ENCODE measurements around the gene ATXN10. TPM values are rescaled to one million over a fixed set of nuclear protein-coding genes. Genes with fewer than 3 reads are reported as not detected.

ATXN10 gene
- total RNA-seq, 2 experiments from 2014 or later, result 79.8 to 83.7 TPM

DNA sequence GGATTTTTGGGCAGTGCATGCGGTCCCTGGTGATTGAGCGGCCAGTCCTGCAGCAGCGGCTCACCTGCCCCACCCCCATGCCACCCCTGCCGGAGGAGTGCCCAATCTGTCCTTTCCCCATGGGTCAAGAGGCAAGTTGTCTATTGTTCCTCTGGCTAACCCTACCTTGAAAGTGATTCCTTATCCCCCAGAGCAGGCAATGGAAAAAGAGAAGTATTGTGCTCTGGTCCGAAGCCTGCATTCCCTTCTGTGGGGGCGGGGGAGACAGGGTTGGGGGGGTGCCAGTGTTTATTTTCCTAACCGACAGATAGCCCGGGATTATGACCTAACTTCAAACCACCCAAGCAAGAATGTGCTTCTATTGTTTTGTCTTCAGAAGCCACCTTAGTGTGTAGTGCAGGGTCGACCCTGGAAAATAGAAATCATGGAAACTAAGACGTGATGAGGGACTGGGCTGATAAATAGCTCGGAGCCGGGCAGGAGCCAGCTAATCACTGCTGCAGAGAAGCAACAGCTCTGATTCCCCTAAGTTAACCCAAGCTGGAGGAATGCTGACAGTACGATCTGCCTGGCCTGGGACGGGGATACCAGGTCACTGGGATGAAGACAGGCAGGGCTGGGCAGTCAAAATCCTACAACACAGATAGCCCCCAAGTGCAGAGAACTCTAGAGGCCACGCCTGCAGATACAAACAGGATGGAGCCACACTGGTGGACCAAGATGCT lies 38.7 kb upstream of the ATXN10 start:
- Mint-ChIP-seq H3K4me1 (ENCODE audit: low read depth) (no peaks in the 10 kb centered on the region), H3K36me3 (ENCODE audit: low read depth) (no peaks in the 10 kb centered on the region), H3K4me3 (no peak overlapping the region), H3K27me3 (ENCODE audit: low read depth) (peaks cover 26% of the 10 kb centered on the region), H3K27ac (no peak overlapping the region), H3K9me3 (no peaks in the 10 kb centered on the region)
- DNase-seq, result no peak
- CTCF ChIA-PET, result no interaction called here
- intact Hi-C loops (cut with micrococcal nuclease), result no loop called here

- Mint-ChIP-seq H3K27me3 (ENCODE audit: low read depth) (peaks cover 45% of the 10 kb centered on the region), H3K36me3 (ENCODE audit: low read depth) (no peaks in the 10 kb centered on the region)
- CTCF ChIA-PET, result interaction anchor here (0.7 to 1.6 kb wide), 2 partner anchors 60 to 227 kb away, joined by 4 to 5 read pairs; no protein-coding TSS in a partner anchor
Observed at GRCh38 chr22:45636683-45637082, 35.0 kb upstream of the ATXN10 start.

DNA sequence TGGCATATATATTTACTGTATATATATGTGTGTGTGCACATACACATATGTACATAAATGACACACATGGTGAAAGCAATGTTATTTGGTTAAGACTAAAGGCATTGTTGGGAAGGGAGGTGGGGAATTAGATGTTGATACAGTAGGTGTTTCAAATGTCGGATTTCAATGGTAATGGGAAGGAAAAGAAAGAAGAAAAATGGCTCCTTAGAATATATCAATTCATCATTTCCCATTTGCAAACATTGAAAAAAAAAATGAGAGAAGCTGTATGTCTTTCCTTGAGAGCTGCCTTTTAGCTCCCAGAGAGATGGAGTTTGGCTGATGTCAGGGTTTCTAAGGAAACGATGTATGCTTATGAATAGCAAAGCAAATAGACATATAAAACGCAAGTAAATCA lies 33.4 kb upstream of the ATXN10 start:
- H3K4me3 Mint-ChIP-seq, result no peak overlapping the region
- peaks cover 43% of the 10 kb centered on the region for H3K27me3 Mint-ChIP-seq (ENCODE audit: low read depth)
- CTCF ChIA-PET, result interaction anchor here (1.6 kb wide), 1 partner anchor 225 kb away, joined by 5 read pairs; no protein-coding TSS in a partner anchor
- H3K27ac Mint-ChIP-seq, result no peak overlapping the region
- H3K9me3 Mint-ChIP-seq, result no peaks in the 10 kb centered on the region
- no peak for DNase-seq
- no peaks in the 10 kb centered on the region for H3K36me3 Mint-ChIP-seq (ENCODE audit: low read depth)
- intact Hi-C loops (cut with micrococcal nuclease), result no loop called here
- peaks cover 4% of the 10 kb centered on the region for H3K4me1 Mint-ChIP-seq (ENCODE audit: low read depth)

More at GRCh38 chr22:45636683-45637082, 35.0 kb upstream of the ATXN10 start:
- Mint-ChIP-seq H3K4me1 (ENCODE audit: low read depth) (peaks cover 4% of the 10 kb centered on the region), H3K9me3 (no peaks in the 10 kb centered on the region), H3K4me3 (no peak overlapping the region), H3K27ac (no peak overlapping the region)
- no peak for DNase-seq
- intact Hi-C loops (cut with micrococcal nuclease), result no loop called here

DNA sequence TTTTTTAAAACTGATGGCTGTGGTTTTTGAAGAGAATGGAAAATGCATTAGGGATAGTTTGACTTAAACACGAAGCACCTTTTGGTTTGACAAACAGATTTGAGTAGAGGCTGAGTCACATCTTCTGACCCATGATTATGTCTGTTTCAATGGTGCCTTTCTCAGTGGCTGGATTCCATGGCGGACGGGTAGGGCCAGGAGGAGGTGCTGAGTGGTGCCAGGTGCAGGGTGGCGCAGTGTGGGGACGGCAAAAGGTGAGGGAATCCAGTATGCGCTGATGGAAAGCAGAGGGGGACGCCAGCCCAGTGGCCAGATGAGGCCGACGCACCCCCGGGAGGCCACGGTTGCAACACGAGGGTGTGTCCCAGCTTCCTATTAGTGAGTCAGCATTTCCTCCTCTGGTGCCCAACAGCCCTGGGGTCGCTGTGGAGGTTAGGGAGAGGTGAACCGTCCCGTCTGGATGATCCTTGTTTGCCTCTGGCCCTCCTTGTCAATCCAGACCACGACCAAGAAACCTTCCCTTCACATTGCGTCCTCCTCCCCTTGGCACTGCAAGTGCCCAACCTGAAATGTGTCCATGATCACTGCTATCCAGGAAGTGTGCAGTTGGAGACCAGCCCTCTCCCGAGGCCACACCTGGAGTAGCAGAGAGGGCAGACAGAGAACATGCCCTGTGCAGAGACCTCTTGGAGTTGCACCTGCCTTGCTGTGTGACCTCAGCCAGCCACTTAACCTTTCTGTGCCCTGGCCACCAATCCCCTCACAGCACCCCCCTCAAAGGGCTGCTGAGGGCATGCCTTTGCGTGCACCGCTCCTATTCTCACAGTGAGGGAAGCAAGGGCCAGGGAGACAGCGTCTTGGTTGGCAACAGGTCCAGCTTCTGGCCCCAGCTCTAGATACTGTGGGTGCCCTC lies 32.5 kb upstream of the ATXN10 start:
- intact Hi-C loops (cut with micrococcal nuclease), result no loop called here
- DNase-seq, result no peak
- peaks cover 4% of the 10 kb centered on the region for H3K4me1 Mint-ChIP-seq (ENCODE audit: low read depth)
- H3K27me3 Mint-ChIP-seq (ENCODE audit: low read depth), result peaks cover 43% of the 10 kb centered on the region
- no peak overlapping the region for H3K4me3 Mint-ChIP-seq
- H3K27ac Mint-ChIP-seq, result no peak overlapping the region
- CTCF ChIA-PET, result interaction anchor here (0.6 kb wide), 1 partner anchor 40 kb away, joined by 3 read pairs; no protein-coding TSS in a partner anchor
- no peaks in the 10 kb centered on the region for H3K9me3 Mint-ChIP-seq
- H3K36me3 Mint-ChIP-seq (ENCODE audit: low read depth), result no peaks in the 10 kb centered on the region

DNA sequence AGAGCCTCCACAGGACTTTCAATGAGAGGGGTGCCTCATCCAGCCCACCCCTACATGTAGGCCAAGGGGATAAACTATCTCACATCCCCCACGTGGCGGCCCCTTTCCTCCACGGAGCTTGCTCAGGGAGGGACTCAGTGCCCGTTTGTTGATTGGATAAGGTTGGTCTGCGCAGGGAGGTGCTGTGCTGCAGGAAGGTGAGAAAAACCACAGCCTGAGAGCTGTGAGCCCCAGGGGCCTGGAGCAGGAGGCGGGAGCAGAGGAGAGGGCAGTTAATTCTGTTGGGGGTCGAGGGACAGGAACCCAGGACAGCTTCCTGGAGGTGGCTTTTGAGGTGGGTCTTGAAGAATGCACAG lies 31.9 kb upstream of the ATXN10 start:
- no peaks in the 10 kb centered on the region for H3K9me3 Mint-ChIP-seq
- peaks cover 4% of the 10 kb centered on the region for H3K4me1 Mint-ChIP-seq (ENCODE audit: low read depth)
- peaks cover 44% of the 10 kb centered on the region for H3K27me3 Mint-ChIP-seq (ENCODE audit: low read depth)
- no peaks in the 10 kb centered on the region for H3K36me3 Mint-ChIP-seq (ENCODE audit: low read depth)
- H3K4me3 Mint-ChIP-seq, result no peak overlapping the region
- DNase-seq, result no peak
- CTCF ChIA-PET, result interaction anchor here (0.6 kb wide), 2 partner anchors 40 to 225 kb away, joined by 3 read pairs; no protein-coding TSS in a partner anchor
- no peak overlapping the region for H3K27ac Mint-ChIP-seq
- intact Hi-C loops (cut with micrococcal nuclease), result no loop called here

- H3K27me3 Mint-ChIP-seq (ENCODE audit: low read depth), result peaks cover 51% of the 10 kb centered on the region
- no peaks in the 10 kb centered on the region for H3K9me3 Mint-ChIP-seq
- no peak overlapping the region for H3K27ac Mint-ChIP-seq
- intact Hi-C loops (cut with micrococcal nuclease), result no loop called here
- no peak overlapping the region for H3K4me3 Mint-ChIP-seq
- peaks cover 4% of the 10 kb centered on the region for H3K4me1 Mint-ChIP-seq (ENCODE audit: low read depth)
- H3K36me3 Mint-ChIP-seq (ENCODE audit: low read depth), result no peaks in the 10 kb centered on the region
- CTCF ChIA-PET, result interaction anchor here (0.6 kb wide), 2 partner anchors 41 to 224 kb away, joined by 3 read pairs; no protein-coding TSS in a partner anchor
- no peak for DNase-seq
Observed at GRCh38 chr22:45640291-45640940, 31.2 kb upstream of the ATXN10 start.

DNA sequence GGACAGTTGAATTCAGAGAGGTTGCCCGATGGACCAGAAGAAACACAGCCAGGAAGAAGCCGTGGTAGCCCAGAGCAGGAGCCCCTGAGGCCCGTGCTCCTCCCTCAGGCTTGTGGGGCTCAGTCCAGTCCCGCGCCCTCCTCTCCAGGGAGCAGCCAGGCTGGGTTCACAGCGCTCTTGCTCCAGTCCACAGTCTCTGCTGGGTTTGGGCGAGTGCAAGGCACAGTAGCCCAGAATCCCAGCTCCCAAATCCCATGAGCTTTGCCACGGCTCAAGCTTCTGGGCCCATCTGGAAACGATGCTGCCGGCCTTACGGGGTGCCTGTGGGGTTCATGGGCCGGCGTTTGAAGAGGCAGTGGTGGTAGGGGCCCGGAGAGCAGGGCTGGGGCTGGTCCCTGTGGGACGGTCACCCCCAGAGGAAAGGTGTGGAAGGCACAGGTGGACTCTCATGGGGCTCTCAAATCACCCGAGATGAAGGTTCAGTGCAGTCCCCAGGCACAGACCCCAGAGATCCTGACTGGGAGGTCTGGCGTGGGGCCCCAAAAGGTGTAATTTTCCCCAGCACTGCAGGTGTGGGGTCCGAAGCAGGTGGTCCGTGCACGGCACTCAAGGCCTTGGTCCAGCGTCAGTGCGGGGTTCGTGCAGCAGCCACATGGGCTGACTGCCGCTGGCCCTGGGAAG lies 30.6 kb upstream of the ATXN10 start:
- CTCF ChIA-PET, result no interaction called here
- intact Hi-C loops (cut with micrococcal nuclease), result no loop called here
- Mint-ChIP-seq H3K4me1 (ENCODE audit: low read depth) (peaks cover 4% of the 10 kb centered on the region), H3K9me3 (no peaks in the 10 kb centered on the region), H3K36me3 (ENCODE audit: low read depth) (no peaks in the 10 kb centered on the region), H3K27me3 (ENCODE audit: low read depth) (peaks cover 56% of the 10 kb centered on the region), H3K4me3 (no peak overlapping the region), H3K27ac (no peak overlapping the region)
- DNase-seq, result no peak

DNA sequence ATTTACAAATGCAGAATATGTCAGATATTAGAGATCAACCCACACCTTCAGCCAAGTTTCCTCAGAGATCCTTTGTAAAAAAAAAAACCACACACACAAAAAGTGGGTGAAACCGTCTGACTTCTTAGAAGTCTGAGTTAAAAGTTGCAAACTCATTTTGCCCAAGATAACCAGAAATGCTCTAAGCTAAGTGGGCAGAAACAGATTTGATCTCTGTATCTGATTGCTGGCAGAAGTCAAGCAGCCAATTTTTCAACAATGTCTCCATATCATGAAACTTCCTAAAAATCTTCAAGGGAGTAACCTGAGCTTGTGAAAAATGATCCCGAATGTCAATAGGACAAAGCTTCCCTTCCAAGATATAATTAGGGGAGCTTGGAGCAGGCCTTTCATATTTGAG lies 28.6 kb upstream of the ATXN10 start:
- intact Hi-C loops (cut with micrococcal nuclease), result no loop called here
- Mint-ChIP-seq H3K27me3 (ENCODE audit: low read depth) (peaks cover 53% of the 10 kb centered on the region), H3K4me1 (ENCODE audit: low read depth) (peaks cover 4% of the 10 kb centered on the region)

DNA sequence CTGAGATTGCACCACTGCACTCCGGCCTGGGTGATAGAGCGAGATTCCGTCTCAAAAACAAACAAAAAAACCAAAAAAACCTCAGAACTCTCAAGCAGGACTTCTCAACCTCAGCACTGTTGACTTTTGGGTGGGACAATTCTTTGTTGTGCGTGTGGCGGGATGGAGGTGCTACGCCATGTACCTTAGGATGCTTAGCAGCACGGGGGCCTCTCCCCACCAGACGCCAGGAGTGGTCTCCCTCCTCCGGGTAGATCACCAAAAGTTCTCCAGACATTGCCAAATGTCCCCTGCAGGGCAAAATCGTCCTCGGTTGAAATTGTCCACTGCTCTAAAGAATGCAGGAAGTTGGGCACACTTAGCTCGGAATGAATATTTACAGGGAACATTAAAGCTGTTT lies 26.9 kb upstream of the ATXN10 start:
- intact Hi-C loops (cut with micrococcal nuclease), result loop anchor here (5.0 kb wide), 1 partner anchor 67 kb away; no protein-coding TSS in a partner anchor
- H3K27ac Mint-ChIP-seq, result no peak overlapping the region
- CTCF ChIA-PET, result interaction anchor here (0.6 to 4.7 kb wide), 11 partner anchors 13 to 331 kb away, joined by 3 to 22 read pairs (median 3); no protein-coding TSS in a partner anchor
- no peak overlapping the region for H3K4me3 Mint-ChIP-seq
- H3K36me3 Mint-ChIP-seq (ENCODE audit: low read depth), result no peaks in the 10 kb centered on the region
- DNase-seq, result no peak
- H3K9me3 Mint-ChIP-seq, result no peaks in the 10 kb centered on the region
- H3K27me3 Mint-ChIP-seq (ENCODE audit: low read depth), result peaks cover 41% of the 10 kb centered on the region
- H3K4me1 Mint-ChIP-seq (ENCODE audit: low read depth), result no peaks in the 10 kb centered on the region

More for the DNA sequence above, 28.6 kb upstream of the ATXN10 start:
- no peaks in the 10 kb centered on the region for H3K9me3 Mint-ChIP-seq
- H3K4me3 Mint-ChIP-seq, result no peak overlapping the region
- no peak overlapping the region for H3K27ac Mint-ChIP-seq
- no peak for DNase-seq
- CTCF ChIA-PET, result interaction anchor here (0.6 kb wide), 1 partner anchor 353 kb away, joined by 3 read pairs; no protein-coding TSS in a partner anchor
- H3K36me3 Mint-ChIP-seq (ENCODE audit: low read depth), result no peaks in the 10 kb centered on the region

DNA sequence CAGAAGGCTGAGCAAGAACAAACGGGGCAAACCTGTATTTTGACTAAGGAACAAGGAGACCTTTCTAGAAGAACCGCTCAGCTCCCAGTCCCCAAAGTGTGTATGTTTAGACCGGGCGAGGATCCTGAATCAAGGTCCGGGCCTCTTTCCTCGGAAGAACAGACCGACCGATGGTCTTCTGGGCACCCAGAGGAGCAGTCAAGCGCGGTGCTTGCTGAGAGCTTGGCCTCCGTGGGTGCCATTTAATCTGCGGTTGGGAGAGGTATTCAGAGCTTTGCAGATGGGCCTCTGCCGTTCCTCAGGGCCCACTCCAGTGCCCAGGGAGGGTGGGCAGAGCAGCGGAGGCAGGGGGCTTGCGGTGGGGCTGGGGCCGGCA lies 26.5 kb upstream of the ATXN10 start:
- Mint-ChIP-seq H3K9me3 (no peaks in the 10 kb centered on the region), H3K27ac (no peak overlapping the region), H3K27me3 (ENCODE audit: low read depth) (peaks cover 36% of the 10 kb centered on the region), H3K36me3 (ENCODE audit: low read depth) (no peaks in the 10 kb centered on the region), H3K4me1 (ENCODE audit: low read depth) (no peaks in the 10 kb centered on the region), H3K4me3 (no peak overlapping the region)
- DNase-seq, result no peak
- CTCF ChIA-PET, result interaction anchor here (0.6 to 4.7 kb wide), 10 partner anchors 12 to 331 kb away, joined by 3 to 22 read pairs (median 4); no protein-coding TSS in a partner anchor
- intact Hi-C loops (cut with micrococcal nuclease), result loop anchor here (5.0 kb wide), 1 partner anchor 68 kb away; no protein-coding TSS in a partner anchor

DNA sequence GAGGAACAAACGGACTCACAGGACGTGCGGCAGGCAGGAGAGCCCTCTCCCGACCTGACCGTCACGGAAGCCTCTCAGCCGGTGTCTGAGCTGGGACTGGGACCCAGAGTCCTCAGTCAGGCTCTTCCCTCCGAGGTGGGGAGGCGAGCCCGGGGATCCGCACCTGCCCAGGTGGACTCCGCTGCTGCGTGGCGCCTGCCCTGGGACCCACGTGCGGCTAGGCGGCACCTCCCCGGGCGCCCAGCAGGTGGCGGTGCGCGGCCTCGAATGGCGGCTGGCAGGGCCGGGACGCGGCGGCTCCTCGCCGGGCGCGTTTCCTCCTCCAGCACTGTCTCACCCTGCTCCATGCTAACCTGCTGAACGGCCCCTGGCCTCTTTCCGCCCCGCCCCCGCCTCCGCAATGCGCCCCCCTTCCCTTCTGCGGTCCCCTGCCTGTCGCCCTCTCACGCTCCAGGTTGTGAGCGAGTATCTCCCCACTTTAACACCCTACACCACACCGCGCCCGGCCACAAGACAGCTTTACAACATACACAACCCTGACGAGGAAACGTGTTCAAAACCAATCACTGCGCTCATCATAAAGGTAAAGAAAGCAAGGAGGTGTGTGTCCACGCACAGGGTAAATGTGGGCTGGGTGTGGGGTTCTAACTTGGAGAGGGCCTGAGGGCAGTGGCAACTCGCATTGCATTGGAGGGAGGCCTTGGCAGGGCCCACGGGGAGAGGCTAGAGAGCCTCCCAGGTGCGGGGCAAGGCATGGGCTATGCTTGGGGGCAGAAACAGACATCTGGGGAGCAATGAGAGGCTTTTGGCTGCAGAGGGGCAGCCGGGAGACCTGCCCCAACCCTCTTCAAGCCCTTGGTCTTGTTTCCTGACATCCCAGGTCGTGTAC lies 25.9 kb upstream of the ATXN10 start:
- CTCF ChIA-PET, result interaction anchor here (0.8 to 4.7 kb wide), 6 partner anchors 12 to 217 kb away, joined by 3 to 22 read pairs (median 4); no protein-coding TSS in a partner anchor
- no peak overlapping the region for H3K4me3 Mint-ChIP-seq
- DNase-seq, result peak; percentile 79
- no peaks in the 10 kb centered on the region for H3K4me1 Mint-ChIP-seq (ENCODE audit: low read depth)
- peaks cover 32% of the 10 kb centered on the region for H3K27me3 Mint-ChIP-seq (ENCODE audit: low read depth)
- H3K27ac Mint-ChIP-seq, result no peak overlapping the region
- no peaks in the 10 kb centered on the region for H3K9me3 Mint-ChIP-seq
- no peaks in the 10 kb centered on the region for H3K36me3 Mint-ChIP-seq (ENCODE audit: low read depth)
- intact Hi-C loops (cut with micrococcal nuclease), result loop anchor here (2.0 to 5.0 kb wide), 2 partner anchors 68 to 219 kb away; no protein-coding TSS in a partner anchor

Data from activated naive CD4-positive, alpha-beta T cell treated with anti-CD3 and anti-CD28 coated beads for 36 hours (primary cell).